Mammary epithelial cell (primary cell): ENCODE measurements around the gene MIER3.

Experiments
- EZH2 ChIP-seq: IDR thresholded peaks from 2 replicates; pipeline ENCODE4 v1.6.1; 2012; ENCODE audit warnings: low read length, inconsistent platforms, borderline replicate concordance
- TF ChIP-seq, protein P1 (sequence below), 2 donors: IDR thresholded peaks in 1 of 2; conservative IDR thresholded peaks in 1 of 2; 2 replicates each; pipeline ENCODE4 v1.5.1; 2011 to 2012; ENCODE audit warnings: inconsistent platforms in 2 of 2, low read length in 2 of 2, mild to moderate bottlenecking in 2 of 2, control low read depth in 1 of 2, low read depth in 1 of 2; ENCODE audit not compliant: insufficient read depth in 1 of 2; ENCODE audit errors: extremely low read depth in 1 of 2

DNA sequence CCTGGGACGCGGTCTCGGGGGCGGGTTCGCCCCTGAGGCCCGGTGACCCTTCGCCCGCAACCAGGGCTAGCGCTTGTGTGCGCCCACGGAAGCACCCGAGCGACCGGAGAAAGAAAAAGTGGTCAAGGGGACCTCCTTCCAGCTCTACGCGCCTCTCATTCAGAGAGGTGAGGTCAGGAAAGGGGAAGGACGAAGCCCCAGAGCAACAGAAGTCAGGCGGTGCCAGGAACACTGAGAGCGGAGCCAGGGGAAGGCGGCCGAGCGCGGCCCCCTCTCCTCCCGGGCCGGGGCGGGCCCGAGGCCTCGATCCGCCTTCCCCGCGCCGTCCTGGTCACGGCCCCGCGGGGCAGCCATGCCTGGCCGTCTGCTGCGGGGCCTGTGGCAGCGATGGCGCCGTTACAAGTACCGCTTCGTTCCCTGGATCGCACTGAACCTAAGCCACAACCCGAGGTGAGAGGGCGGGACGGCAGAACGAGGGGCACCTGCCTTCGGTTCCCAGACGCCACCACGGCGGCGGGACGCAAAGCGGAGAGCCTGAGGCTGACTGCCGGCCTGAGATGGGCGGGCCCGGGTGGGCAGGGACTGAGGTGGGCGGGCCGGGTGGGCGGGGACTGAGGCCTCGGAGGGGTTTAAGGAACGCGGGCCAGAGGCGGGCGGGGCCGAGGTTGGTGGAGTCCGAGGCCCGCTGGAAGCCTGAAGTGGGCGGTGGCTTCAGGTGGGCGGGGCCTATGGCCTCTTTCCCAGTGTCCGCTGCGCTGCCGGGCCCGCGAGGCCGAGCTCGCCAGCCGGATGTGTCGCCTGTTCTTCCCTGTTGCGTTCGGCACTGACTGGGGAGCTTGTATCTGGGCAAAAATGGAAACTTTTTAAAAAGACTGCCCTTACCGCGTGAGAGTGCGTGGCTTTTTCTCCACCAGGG lies 42.4 kb downstream of the MIER3 start, which contains the start of gene SETD9:
- TF ChIP-seq, protein P1, sequence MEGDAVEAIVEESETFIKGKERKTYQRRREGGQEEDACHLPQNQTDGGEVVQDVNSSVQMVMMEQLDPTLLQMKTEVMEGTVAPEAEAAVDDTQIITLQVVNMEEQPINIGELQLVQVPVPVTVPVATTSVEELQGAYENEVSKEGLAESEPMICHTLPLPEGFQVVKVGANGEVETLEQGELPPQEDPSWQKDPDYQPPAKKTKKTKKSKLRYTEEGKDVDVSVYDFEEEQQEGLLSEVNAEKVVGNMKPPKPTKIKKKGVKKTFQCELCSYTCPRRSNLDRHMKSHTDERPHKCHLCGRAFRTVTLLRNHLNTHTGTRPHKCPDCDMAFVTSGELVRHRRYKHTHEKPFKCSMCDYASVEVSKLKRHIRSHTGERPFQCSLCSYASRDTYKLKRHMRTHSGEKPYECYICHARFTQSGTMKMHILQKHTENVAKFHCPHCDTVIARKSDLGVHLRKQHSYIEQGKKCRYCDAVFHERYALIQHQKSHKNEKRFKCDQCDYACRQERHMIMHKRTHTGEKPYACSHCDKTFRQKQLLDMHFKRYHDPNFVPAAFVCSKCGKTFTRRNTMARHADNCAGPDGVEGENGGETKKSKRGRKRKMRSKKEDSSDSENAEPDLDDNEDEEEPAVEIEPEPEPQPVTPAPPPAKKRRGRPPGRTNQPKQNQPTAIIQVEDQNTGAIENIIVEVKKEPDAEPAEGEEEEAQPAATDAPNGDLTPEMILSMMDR (conservative IDR thresholded peaks at IDR 0.05 in 1 of 2, IDR thresholded peaks at IDR 0.05 in 1 of 2; ENCODE audit: extremely low read depth in 1 of 2, insufficient read depth in 1 of 2, low read depth in 1 of 2, low read length in 2 of 2): no peak
- TF ChIP-seq EZH2: no peak
